HG03520 (cell line): ENCODE results near the gene PRKCD.

Source experiments
- ATAC-seq: cut with Tn5 transposase; IDR thresholded peaks from one replicate; pipeline ENCODE4 v1.9.1; 2021; ENCODE audit warnings: mild to moderate bottlenecking, moderate library complexity; ENCODE audit not compliant: unreplicated experiment

Gene PRKCD

GRCh38 chr3:53188136-53188685 lies 27.2 kb downstream of the PRKCD start:
- ATAC-seq, result no peak

DNA sequence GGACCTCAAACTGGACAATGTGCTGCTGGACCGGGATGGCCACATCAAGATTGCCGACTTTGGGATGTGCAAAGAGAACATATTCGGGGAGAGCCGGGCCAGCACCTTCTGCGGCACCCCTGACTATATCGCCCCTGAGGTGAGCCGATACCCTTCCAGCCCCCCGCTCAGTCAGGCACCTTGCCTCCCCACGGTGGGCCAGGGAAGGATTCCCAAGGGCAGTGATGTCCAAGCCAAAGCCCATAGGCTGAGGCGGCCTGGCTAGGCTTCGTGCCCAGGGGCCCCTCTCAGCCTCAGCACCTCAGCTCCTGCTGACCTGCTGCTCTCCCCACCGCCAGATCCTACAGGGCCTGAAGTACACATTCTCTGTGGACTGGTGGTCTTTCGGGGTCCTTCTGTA lies 27.7 kb downstream of the PRKCD start:
- no peak for ATAC-seq

GRCh38 chr3:53189276-53189675 lies 28.3 kb downstream of the PRKCD start:
- ATAC-seq, result no peak

DNA sequence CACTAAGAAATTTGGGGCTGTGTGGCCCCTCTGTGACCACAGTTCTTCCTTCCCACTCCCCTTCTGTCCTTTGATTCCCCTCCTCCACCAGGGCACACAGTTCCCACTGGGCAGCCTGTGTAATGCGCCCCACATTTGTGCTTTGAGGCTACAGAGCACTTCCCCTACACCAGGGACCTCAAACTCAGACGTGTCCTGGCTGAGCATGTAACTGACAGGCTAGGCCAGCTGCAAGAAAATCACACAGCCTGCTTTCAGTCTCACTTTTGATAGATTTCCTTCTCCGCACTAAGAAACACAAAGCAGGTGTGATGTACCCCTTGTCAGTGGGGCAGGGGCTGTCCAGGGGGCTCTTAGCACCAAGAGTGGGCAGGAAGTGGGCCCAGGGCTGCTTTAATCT lies 29.6 kb downstream of the PRKCD start:
- no peak for ATAC-seq

DNA sequence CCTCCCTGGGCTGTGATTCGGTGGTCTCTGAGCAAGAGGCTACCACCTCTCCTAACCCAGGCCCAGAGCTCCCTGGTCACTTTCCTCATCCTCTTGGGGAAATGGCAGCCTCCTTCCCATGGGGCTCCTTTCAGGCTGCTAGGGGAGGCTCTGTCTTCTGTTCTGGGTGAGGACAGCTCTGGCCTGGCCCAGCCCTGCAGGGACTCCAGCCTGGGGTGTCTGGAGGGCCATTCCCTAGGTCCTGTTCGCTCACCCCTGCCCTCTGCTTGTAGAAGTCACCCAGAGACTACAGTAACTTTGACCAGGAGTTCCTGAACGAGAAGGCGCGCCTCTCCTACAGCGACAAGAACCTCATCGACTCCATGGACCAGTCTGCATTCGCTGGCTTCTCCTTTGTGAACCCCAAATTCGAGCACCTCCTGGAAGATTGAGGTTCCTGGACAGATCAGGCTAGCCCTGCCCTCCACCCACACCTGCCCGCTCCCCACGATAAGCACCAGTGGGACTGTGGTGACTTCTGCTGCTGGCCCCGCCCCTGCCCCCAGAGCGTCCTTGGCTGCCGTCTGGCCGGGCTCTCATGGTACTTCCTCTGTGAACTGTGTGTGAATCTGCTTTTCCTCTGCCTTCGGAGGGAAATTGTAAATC lies 30.9 kb downstream of the PRKCD start:
- ATAC-seq, result no peak

GRCh38 chr3:53192608-53193007 lies 31.6 kb downstream of the PRKCD start:
- ATAC-seq, result no peak

- ATAC-seq, result no peak
Measured at GRCh38 chr3:53193466-53194209, 32.6 kb downstream of the PRKCD start.

- no peak for ATAC-seq
Measured at GRCh38 chr3:53194210-53195065, 33.4 kb downstream of the PRKCD start.

- ATAC-seq, result no peak
Measured at GRCh38 chr3:53195066-53195450, 34.0 kb downstream of the PRKCD start.

- no peak for ATAC-seq
Measured at GRCh38 chr3:53195602-53196574, 34.9 kb downstream of the PRKCD start.

- ATAC-seq, result no peak
Measured at GRCh38 chr3:53196575-53197407, 35.8 kb downstream of the PRKCD start.

GRCh38 chr3:53198256-53198977 lies 37.4 kb downstream of the PRKCD start:
- ATAC-seq, result no peak

DNA sequence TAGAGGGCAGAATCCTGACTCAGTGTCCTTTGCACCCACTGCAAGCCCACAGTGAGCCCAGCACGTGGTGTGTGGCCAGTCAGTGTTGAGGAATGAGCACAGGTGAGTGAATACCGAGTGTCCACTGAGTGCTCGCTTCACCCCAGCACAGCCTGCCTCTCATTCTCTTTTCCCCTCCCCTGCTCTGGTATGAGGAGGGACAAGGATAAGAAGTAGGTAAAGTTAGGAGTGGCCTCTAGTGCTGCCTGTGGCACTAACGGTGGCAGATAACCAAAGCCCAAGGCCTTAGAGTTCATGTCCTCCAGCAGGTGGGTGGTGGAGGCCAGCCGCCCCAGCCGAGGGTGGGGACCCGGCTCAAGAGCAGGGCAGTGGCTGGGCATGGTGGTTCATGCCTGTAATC lies 38.0 kb downstream of the PRKCD start:
- ATAC-seq, result no peak

GRCh38 chr3:53199834-53200233 lies 38.8 kb downstream of the PRKCD start:
- no peak for ATAC-seq

- ATAC-seq, result no peak
Measured at GRCh38 chr3:53200501-53201498, 39.8 kb downstream of the PRKCD start.

DNA sequence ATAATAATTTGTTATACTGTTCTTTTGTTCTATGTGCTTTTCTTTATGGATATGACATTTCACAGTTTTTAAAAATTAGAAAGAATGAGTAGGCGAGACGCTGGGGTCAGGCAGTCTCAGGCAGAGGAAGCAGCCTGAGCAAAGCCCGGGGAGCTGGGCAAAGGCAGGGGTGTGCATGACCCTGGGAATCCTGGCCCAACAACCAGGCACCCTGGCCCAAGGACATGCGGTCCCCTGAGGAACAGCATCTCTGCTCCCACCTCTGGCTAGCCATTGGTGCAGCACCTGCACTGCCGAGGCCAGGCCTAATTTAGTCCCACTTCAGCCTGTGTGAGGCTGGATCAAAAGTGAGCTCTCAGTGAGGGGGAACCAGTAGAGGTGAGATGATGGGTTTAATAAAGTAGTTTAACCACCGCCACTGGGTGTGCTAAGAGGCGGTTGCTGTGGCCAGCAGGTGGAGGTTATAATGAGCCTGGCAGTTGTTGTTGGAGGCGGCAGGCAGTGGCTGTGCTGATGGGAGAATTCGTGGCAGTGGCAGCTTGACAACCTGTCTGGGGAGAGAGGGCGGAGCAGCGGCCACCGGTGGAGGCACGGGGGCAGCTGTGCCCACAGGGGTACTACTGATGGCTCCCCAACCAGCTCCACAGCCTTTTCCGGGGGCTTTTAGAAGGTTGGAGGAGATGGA lies 41.5 kb downstream of the PRKCD start:
- ATAC-seq, result no peak
